NCI-H2107 treated with DMSO at 0.1 percent for 48 hours (cell line): ENCODE measurements around the gene C17orf78.
A peak's percentile ranks its signal among the peaks of the same experiment; 100 is the strongest.
"Not testable (repeated sequence)": the region's sequence is repeated elsewhere in the genome, so short reads cannot be mapped to it uniquely, and the experiment has no call there.

ENCODE experiments used
- DNase-seq: peaks from one replicate; lab custom pipeline; 2025; ENCODE audit not compliant: unreplicated experiment; lab: John Stamatoyannopoulos, UW

Gene C17orf78

GRCh38 chr17:37385474-37385990, 9.7 kb downstream of the C17orf78 start:
- no peak for DNase-seq

DNA sequence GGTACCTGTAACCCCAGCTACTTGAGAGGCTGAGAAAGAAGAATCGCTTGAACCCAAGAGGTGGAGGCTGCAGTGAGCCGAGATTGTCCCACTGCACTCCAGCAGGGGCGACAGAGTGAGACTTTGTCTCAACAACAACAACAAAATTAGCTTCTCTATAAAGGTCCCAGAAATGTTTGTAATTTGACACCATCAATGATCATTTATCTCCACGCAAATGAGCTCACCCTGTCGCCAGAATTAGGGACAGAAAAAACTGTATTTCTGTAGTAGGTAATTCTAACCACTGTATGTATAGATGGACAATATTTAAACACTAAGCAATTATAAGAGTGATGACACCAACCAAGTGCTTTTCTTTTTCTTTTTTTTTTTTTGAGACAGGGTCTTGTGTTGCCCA, 10.7 kb downstream of the C17orf78 start:
- no peak for DNase-seq

GRCh38 chr17:37388266-37388665, 12.5 kb downstream of the C17orf78 start:
- DNase-seq: no peak

DNA sequence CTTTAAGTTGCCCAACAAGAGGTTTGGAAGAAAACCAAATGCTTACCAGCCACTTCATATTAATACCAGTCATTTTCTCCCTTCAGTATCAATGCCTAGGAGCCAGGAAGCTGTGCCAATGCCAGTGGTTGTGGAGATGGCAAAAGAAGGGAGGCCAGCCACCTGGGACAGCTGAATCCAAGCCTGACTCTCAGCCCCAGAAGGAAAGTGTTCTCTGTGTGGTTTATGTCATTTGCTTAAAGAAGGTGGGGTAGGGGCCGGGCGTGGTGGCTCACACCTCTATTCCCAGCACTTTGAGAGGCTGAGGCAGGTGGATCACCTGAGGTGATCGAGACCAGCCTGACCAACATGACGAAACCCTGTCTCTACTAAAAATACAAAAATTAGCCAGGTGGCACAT, 13.4 kb downstream of the C17orf78 start:
- DNase-seq: no peak

GRCh38 chr17:37391146-37391545, 15.4 kb downstream of the C17orf78 start:
- no peak for DNase-seq

- DNase-seq: no peak
Measured at GRCh38 chr17:37392024-37392590, 16.3 kb downstream of the C17orf78 start.

- DNase-seq: no peak
Measured at GRCh38 chr17:37393352-37393751, 17.6 kb downstream of the C17orf78 start.

DNA sequence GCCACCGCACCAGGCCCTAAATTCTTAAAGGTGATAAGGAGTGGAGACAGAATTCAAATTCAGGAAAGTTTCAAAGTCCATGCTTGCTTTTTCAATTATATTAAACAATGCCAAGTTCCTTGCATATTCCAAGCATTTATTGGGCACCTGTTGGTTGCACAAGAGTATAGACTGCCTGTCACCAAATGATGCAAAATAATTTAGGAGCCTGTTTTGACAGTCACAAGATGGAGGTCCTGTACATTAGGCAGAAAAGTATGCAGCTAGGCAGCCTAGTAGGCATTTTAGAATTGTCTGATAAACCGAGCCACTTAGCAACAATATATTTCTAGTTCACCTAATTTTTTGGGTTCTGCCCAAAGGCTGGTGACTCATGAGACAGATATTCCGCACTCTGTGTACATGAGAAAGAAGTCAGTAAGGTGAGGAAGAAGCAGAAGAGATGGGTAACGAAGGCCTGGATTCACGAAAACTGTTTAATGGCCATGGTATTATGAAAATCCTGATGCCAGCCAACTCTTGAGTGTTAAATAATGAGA, 23.5 kb downstream of the C17orf78 start:
- DNase-seq: no peak

DNA sequence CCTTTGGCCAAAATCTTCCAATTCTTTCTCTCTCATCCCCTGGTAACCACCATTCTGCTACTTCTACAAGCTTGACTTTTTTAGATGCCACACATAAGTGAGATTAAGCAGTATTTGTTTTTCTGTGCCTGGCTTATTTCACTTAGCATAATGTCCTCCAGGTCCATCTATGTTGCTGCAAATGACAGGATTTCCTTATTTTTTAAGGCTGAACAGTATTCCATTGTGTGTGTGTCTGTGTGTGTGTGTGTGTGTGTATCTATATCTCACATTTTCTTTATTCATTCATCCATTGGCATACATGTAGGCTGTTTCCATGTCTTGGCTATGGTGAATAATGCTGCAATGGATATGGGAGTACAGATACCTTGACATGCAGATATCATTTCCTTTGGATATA, 24.7 kb downstream of the C17orf78 start:
- DNase-seq: no peak

GRCh38 chr17:37405522-37405921, 29.7 kb downstream of the C17orf78 start:
- DNase-seq: not testable (repeated sequence)

DNA sequence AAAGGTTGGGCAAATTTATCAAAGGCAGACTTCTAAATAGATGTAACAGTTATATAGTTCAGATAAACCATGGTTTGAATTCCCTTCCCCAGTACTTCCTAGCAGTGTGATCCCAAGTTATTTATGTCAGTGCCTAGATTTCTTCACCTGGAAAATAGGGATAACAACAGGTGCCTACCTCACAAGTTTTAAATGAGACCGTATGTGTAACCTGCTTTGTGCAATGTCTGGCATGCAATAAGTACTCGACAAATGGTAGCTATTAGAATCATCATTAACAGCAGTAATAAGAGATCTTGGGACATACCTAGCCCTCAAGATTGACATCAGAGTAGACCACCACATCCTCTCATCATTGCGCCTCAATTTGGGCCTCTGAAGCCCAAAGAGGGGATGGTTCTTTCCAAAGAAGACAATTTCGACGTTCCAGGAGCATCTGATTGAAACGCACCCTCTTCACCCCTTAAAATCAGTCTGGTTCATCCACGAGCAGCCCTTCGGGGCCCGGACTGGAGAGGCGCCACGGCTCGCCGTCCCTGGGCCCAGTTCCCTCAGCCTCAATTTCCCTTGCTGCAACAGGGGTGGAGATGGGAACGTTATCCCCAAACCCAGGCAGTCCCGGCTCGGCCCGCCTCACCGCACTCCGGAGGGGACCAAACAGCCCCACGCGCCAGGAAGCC, 30.3 kb downstream of the C17orf78 start:
- DNase-seq: no peak

DNA sequence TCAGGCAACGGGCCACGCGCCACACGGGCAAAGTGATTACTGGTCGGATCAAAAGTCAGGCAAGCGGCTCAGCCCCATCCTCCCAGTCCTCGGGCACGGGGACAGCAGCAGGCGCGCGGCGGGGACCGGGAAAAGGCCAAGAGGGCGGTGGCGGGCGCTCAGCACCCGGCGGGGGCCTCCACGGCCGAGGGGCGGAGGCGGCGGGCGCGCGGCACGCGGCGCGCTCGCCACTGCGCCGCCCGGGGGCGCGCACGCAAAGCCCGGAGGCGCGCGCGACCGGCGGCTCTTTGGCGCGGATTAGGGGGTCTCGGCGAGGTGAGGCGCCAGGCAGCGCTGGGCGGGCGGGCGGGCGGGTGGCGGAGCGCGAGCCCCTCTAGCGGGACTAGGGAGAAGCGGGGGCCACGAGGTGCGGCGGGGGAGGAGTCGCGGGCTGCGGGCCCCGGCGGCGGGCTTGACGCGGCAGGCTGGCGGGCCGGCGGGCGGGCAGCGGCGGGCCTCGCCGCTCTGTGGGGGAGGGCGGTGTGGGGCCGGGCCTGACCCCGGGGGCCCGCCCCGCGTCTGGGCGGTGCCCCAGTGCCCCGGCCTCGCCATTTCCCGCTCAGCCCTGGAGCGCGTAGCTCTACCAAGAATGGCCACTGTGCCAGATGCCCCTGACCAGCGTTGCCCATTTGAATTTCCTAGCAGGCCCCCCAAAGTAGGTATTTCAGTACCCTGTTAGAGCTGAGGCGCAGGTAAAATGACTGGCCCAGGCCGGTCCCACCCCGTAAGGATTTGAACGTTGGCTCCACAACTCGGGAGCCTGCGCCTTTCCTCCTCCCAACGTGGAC, 31.1 kb downstream of the C17orf78 start, which contains the start of the genes ACACA and TADA2A:
Gene ACACA, minus strand, starts transcription at position 202 of the 827 bp plus-strand sequence. CDS start 537 bp downstream, outside the sequence.
Gene TADA2A, plus strand, starts transcription at position 252 of the 827 bp plus-strand sequence. CDS start 4,480 bp downstream, outside the sequence.
- peak; percentile 48 for DNase-seq

GRCh38 chr17:37408145-37408479, 32.3 kb downstream of the C17orf78 start:
- not testable (repeated sequence) for DNase-seq

GRCh38 chr17:37410357-37410756, 34.6 kb downstream of the C17orf78 start:
- no peak for DNase-seq

- DNase-seq: no peak
Measured at GRCh38 chr17:37413875-37414519, 38.2 kb downstream of the C17orf78 start.

DNA sequence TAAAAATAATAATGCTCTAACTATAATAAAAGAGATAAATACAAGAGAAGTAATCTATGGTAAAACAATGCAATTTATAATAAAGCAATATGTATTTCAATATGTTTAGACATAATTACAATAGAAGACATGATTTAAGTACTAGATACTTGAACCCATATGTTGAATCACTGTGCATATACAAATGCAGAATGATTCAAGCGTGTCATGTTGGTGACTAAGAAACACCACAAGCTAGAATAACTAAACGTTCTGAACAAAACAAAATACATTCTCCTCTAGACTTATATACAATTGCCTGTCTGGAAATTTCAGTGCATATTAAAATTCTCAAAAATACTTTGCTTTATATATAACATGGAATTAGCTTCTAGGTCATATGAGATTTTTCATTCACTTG, 42.1 kb downstream of the C17orf78 start:
- no peak for DNase-seq

DNA sequence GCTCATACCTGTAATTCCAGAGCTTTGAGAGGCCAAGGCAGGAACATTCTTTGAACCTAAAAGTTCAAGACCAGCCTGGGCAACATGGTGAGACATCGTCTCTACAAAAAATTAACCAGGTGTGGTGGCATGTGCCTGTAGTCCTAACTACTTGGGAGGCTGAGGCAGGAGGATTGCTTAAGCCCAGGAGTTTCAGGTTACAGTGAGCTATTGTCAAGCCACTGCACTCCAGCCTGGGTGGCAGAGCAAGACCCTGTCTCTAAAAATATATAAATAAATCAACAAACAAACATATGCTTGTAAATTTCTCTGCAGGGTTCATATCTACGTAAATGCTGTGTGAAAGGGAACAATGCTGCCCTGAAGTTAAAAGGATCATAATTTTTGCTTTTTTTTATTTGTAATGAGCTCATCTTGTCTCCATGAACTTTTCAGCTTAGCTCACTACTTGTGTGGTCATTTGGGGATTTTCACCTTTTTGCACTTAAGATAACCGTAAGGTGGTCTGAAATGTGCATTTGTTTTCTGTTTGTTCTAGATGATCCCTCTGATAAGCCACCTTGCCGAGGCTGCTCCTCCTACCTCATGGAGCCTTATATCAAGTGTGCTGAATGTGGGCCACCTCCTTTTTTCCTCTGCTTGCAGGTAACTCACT, 47.3 kb downstream of the C17orf78 start:
- no peak for DNase-seq

- no peak for DNase-seq
Measured at GRCh38 chr17:37425268-37425667, 49.5 kb downstream of the C17orf78 start.

DNA sequence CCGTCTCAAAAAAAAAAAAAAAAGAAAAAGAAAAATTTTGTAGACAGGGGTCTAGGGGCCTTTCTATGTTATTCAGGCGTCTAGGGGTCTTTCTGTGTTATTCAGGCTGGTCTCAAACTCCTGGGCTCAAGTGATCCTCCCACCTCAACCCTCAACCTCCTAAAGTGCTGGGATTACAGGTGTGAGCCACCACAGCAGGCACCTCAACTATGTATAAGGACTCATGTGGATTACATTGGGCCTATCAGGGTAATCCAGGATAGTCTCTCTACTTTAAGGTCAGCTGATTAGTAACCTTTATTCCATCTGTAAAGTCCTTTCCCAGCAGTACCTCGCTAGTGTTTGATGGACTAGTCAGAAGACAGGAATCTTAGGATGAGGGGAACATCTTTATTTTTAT, 53.3 kb downstream of the C17orf78 start:
- no peak for DNase-seq

GRCh38 chr17:37429453-37429852, 53.7 kb downstream of the C17orf78 start:
- no peak for DNase-seq
